Prostate gland (tissue), 2 donors: ENCODE measurements around the gene CDK4.

Experiments
- POLR2A ChIP-seq: fragments of 450-650 bp; IDR thresholded peaks from one replicate; pipeline ENCODE4 v1.6.1; 2016; ENCODE audit warnings: antibody characterized with exemption, mild to moderate bottlenecking
- POLR2AphosphoS5 ChIP-seq: sonication (generic); formaldehyde crosslinking; IDR thresholded peaks from one replicate; pipeline ENCODE4 v1.6.1; 2017; ENCODE audit warnings: antibody characterized with exemption
- TF ChIP-seq, protein P1 (sequence below), 4 experiments: fragments of 200-600 bp in 2 of 4; fragments of 450-650 bp in 2 of 4; sonication (generic) in 2 of 4; IDR thresholded peaks; 1 replicate in 3 of 4; 2 replicates in 1 of 4; pipeline ENCODE4 v1.5.1; 2016 to 2019; ENCODE audit warnings: antibody characterized with exemption in 4 of 4, mild to moderate bottlenecking in 2 of 4, moderate library complexity in 2 of 4

DNA sequence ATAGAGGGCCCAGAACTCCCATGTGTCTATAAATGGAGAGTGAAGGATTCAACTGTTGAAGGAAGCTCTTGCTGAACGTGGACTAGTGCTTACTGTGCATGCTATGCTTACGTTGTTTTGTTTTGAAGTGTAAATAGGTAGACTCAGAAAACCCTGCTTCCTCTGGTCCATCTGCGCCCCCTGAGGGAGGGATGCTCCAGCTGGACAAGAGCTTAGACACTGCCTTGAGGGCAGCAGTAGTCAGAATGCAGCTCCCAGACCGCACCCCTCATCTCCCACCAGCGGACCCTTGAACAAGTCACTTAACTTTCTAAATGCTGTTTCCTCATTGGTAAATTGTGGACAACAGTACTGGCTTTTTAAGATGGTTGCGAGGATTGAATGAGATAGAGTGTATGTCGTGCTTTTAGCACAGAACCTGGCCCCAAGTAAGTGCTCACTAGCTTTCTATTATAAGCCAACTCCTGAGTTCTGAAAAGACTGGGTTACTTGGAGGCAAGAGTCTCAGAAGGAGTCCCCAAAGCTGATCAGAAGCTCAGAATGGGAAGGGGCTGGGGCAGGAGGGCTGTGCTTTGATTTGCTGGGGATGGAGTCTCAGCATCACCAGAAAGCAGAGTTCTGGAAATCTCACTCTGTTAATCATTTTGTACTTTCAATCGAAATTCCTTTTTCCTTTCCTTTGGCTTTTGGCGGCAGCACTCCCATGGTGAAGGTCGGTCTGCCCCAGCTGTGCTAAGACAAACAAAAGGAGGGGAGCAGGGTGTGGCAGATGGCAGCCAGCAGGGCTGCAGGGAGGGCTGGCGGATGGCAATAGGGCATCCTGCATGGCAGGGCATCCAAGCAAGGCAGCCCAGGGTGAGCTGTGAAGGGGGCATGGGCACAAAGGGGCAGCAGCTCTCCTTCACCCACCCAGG, 29.1 kb downstream of the CDK4 start:
- TF ChIP-seq POLR2A, result no peak
- TF ChIP-seq, protein P1, sequence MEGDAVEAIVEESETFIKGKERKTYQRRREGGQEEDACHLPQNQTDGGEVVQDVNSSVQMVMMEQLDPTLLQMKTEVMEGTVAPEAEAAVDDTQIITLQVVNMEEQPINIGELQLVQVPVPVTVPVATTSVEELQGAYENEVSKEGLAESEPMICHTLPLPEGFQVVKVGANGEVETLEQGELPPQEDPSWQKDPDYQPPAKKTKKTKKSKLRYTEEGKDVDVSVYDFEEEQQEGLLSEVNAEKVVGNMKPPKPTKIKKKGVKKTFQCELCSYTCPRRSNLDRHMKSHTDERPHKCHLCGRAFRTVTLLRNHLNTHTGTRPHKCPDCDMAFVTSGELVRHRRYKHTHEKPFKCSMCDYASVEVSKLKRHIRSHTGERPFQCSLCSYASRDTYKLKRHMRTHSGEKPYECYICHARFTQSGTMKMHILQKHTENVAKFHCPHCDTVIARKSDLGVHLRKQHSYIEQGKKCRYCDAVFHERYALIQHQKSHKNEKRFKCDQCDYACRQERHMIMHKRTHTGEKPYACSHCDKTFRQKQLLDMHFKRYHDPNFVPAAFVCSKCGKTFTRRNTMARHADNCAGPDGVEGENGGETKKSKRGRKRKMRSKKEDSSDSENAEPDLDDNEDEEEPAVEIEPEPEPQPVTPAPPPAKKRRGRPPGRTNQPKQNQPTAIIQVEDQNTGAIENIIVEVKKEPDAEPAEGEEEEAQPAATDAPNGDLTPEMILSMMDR (IDR thresholded peaks at IDR 0.05), result no peak
- TF ChIP-seq POLR2AphosphoS5, result no peak
